ENCODE measurements around the gene CLPSL2. TPM values are rescaled to one million over a fixed set of nuclear protein-coding genes. Genes with fewer than 3 reads are reported as not detected.
A peak's percentile ranks its signal among the peaks of the same experiment; 100 is the strongest.

Gene CLPSL2, protein sequence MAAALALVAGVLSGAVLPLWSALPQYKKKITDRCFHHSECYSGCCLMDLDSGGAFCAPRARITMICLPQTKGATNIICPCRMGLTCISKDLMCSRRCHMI
- 2.8 to 6.2 TPM (median 3.4 TPM) in 3 replicates for total RNA-seq (2021)
- percentile 53 among the genes with signal in this experiment for Bru-seq, nascent RNA
- long read RNA-seq, experiment 1, partial matches to known transcripts: 1 of 4 reads
- long read RNA-seq, experiment 1, other reads (novel, unspliced or antisense): 0 of 4 reads
- long read RNA-seq, experiment 2, partial matches to known transcripts: 0 of 1 reads
- long read RNA-seq, experiment 2, other reads (novel, unspliced or antisense): 0 of 1 reads
- long read RNA-seq, experiment 3: 0 reads

DNA sequence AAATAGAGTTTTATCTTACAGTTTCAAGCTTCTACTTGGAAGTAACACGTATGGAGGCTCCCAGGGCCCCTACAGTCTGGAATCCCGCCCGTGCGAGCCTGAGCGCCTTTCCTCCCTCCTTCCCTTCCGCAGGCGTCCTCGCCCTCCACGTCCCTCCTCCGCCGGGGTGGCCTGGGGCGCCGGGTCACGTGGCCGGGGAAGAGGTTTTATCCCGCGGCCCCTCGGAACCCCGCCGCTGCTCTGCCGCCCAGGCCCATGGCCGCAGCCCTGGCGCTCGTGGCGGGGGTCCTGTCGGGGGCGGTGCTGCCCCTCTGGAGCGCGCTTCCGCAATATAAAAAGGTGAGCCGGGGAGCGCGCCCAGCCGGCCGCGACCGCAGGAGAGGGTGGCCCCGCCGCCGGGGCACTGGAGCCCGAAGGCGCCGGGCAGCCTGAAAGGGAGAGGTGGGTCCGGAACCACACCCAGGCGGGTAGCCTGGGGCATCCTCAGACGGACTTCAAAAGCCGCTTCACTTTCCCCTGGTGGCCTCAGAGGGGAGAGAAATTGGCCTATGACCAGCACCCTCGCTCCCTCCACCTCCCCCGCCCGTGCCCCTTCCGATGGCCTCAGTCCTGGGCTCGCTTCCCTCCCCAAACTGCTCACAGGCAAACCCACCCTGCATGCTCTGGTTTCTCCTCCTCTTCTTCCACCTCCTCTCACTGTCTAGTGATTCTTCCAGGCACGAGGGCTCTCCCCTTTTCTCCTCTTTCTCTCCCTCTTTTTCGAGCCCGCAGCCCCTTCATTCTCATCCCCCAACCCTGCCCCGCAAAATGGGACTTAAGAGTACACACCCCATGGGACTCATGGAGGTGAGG, at the start of gene CLPSL2:
Gene CLPSL2 (plus strand): TSS at position 235 of the 852 bp plus-strand sequence. CDS start 21 bp downstream, at position 256.
- CTCF ChIA-PET: no interaction called here
- Mint-ChIP-seq H3K4me3 (peak within 1 kb of the TSS; percentile 77), H3K9me3 (no peaks in the 10 kb centered on the region), H3K27me3 (ENCODE audit: low read depth) (peaks cover 13% of the 10 kb centered on the region), H3K36me3 (no peaks in the 10 kb centered on the region), H3K27ac (no peak within 1 kb of the TSS), H3K4me1 (peaks cover 14% of the 10 kb centered on the region)
- DNase-seq (ENCODE audit: low spot score): peak; percentile 63
- POLR2A ChIA-PET: no interaction called here
- ATAC-seq: peak; percentile 81
- TF ChIP-seq CBFB (CRISPR knock-in tag; IDR thresholded peaks at IDR 0.05; ENCODE audit: low read depth) (no peak), NFE2L1 (CRISPR knock-in tag; IDR thresholded peaks at IDR 0.05) (0 out of 2 replicates have a peak, but pooled peaks have one; percentile 69), SOX15 (CRISPR knock-in tag; IDR thresholded peaks at IDR 0.05) (no peak), GTF2I (CRISPR knock-in tag; conservative IDR thresholded peaks at IDR 0.05) (no peak), MYBL2 (CRISPR knock-in tag; IDR thresholded peaks at IDR 0.05) (no peak), FOXJ3 (CRISPR knock-in tag; IDR thresholded peaks at IDR 0.05; ENCODE audit: borderline replicate concordance) (no peak), FOXK1 (CRISPR knock-in tag; IDR thresholded peaks at IDR 0.05) (peak; percentile 45; the same call in 1 of the 2 replicates), GABPB1 (CRISPR knock-in tag; IDR thresholded peaks at IDR 0.05) (no peak), ZNF317 (CRISPR knock-in tag; IDR thresholded peaks at IDR 0.05; ENCODE audit: borderline replicate concordance, low read depth) (no peak), FOXP1 (CRISPR knock-in tag; IDR thresholded peaks at IDR 0.05; ENCODE audit: borderline replicate concordance) (peak; percentile 82; the same call in 1 of the 2 replicates), TP53 (CRISPR knock-in tag; IDR thresholded peaks at IDR 0.05) (no peak), ZNF232 (CRISPR knock-in tag; IDR thresholded peaks at IDR 0.05) (0 out of 2 replicates have a peak, but pooled peaks have one; percentile 21)
- TF ChIP-seq, protein P1, sequence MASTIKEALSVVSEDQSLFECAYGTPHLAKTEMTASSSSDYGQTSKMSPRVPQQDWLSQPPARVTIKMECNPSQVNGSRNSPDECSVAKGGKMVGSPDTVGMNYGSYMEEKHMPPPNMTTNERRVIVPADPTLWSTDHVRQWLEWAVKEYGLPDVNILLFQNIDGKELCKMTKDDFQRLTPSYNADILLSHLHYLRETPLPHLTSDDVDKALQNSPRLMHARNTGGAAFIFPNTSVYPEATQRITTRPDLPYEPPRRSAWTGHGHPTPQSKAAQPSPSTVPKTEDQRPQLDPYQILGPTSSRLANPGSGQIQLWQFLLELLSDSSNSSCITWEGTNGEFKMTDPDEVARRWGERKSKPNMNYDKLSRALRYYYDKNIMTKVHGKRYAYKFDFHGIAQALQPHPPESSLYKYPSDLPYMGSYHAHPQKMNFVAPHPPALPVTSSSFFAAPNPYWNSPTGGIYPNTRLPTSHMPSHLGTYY (CRISPR knock-in tag; IDR thresholded peaks at IDR 0.05): no peak
- TF ChIP-seq, protein P2, sequence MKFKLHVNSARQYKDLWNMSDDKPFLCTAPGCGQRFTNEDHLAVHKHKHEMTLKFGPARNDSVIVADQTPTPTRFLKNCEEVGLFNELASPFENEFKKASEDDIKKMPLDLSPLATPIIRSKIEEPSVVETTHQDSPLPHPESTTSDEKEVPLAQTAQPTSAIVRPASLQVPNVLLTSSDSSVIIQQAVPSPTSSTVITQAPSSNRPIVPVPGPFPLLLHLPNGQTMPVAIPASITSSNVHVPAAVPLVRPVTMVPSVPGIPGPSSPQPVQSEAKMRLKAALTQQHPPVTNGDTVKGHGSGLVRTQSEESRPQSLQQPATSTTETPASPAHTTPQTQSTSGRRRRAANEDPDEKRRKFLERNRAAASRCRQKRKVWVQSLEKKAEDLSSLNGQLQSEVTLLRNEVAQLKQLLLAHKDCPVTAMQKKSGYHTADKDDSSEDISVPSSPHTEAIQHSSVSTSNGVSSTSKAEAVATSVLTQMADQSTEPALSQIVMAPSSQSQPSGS (CRISPR knock-in tag; IDR thresholded peaks at IDR 0.05; ENCODE audit: borderline replicate concordance, low read depth): no peak
- TF ChIP-seq, protein P3, sequence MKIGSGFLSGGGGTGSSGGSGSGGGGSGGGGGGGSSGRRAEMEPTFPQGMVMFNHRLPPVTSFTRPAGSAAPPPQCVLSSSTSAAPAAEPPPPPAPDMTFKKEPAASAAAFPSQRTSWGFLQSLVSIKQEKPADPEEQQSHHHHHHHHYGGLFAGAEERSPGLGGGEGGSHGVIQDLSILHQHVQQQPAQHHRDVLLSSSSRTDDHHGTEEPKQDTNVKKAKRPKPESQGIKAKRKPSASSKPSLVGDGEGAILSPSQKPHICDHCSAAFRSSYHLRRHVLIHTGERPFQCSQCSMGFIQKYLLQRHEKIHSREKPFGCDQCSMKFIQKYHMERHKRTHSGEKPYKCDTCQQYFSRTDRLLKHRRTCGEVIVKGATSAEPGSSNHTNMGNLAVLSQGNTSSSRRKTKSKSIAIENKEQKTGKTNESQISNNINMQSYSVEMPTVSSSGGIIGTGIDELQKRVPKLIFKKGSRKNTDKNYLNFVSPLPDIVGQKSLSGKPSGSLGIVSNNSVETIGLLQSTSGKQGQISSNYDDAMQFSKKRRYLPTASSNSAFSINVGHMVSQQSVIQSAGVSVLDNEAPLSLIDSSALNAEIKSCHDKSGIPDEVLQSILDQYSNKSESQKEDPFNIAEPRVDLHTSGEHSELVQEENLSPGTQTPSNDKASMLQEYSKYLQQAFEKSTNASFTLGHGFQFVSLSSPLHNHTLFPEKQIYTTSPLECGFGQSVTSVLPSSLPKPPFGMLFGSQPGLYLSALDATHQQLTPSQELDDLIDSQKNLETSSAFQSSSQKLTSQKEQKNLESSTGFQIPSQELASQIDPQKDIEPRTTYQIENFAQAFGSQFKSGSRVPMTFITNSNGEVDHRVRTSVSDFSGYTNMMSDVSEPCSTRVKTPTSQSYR (CRISPR knock-in tag; IDR thresholded peaks at IDR 0.05): no peak
- TF ChIP-seq, protein P4, sequence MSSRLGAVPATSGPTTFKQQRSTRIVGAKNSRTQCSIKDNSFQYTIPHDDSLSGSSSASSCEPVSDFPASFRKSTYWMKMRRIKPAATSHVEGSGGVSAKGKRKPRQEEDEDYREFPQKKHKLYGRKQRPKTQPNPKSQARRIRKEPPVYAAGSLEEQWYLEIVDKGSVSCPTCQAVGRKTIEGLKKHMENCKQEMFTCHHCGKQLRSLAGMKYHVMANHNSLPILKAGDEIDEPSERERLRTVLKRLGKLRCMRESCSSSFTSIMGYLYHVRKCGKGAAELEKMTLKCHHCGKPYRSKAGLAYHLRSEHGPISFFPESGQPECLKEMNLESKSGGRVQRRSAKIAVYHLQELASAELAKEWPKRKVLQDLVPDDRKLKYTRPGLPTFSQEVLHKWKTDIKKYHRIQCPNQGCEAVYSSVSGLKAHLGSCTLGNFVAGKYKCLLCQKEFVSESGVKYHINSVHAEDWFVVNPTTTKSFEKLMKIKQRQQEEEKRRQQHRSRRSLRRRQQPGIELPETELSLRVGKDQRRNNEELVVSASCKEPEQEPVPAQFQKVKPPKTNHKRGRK (CRISPR knock-in tag; IDR thresholded peaks at IDR 0.05; ENCODE audit: borderline replicate concordance): no peak
- TF ChIP-seq, protein P5, sequence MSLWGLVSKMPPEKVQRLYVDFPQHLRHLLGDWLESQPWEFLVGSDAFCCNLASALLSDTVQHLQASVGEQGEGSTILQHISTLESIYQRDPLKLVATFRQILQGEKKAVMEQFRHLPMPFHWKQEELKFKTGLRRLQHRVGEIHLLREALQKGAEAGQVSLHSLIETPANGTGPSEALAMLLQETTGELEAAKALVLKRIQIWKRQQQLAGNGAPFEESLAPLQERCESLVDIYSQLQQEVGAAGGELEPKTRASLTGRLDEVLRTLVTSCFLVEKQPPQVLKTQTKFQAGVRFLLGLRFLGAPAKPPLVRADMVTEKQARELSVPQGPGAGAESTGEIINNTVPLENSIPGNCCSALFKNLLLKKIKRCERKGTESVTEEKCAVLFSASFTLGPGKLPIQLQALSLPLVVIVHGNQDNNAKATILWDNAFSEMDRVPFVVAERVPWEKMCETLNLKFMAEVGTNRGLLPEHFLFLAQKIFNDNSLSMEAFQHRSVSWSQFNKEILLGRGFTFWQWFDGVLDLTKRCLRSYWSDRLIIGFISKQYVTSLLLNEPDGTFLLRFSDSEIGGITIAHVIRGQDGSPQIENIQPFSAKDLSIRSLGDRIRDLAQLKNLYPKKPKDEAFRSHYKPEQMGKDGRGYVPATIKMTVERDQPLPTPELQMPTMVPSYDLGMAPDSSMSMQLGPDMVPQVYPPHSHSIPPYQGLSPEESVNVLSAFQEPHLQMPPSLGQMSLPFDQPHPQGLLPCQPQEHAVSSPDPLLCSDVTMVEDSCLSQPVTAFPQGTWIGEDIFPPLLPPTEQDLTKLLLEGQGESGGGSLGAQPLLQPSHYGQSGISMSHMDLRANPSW (CRISPR knock-in tag; conservative IDR thresholded peaks at IDR 0.05; ENCODE audit: low read depth): no peak
- TF ChIP-seq, protein P6, sequence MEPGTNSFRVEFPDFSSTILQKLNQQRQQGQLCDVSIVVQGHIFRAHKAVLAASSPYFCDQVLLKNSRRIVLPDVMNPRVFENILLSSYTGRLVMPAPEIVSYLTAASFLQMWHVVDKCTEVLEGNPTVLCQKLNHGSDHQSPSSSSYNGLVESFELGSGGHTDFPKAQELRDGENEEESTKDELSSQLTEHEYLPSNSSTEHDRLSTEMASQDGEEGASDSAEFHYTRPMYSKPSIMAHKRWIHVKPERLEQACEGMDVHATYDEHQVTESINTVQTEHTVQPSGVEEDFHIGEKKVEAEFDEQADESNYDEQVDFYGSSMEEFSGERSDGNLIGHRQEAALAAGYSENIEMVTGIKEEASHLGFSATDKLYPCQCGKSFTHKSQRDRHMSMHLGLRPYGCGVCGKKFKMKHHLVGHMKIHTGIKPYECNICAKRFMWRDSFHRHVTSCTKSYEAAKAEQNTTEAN (CRISPR knock-in tag; IDR thresholded peaks at IDR 0.05): no peak
- TF ChIP-seq, protein P7, sequence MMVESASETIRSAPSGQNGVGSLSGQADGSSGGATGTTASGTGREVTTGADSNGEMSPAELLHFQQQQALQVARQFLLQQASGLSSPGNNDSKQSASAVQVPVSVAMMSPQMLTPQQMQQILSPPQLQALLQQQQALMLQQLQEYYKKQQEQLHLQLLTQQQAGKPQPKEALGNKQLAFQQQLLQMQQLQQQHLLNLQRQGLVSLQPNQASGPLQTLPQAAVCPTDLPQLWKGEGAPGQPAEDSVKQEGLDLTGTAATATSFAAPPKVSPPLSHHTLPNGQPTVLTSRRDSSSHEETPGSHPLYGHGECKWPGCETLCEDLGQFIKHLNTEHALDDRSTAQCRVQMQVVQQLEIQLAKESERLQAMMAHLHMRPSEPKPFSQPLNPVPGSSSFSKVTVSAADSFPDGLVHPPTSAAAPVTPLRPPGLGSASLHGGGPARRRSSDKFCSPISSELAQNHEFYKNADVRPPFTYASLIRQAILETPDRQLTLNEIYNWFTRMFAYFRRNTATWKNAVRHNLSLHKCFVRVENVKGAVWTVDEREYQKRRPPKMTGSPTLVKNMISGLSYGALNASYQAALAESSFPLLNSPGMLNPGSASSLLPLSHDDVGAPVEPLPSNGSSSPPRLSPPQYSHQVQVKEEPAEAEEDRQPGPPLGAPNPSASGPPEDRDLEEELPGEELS (CRISPR knock-in tag; IDR thresholded peaks at IDR 0.05): 0 out of 2 replicates have a peak, but pooled peaks have one; percentile 22
- TF ChIP-seq, protein P8, sequence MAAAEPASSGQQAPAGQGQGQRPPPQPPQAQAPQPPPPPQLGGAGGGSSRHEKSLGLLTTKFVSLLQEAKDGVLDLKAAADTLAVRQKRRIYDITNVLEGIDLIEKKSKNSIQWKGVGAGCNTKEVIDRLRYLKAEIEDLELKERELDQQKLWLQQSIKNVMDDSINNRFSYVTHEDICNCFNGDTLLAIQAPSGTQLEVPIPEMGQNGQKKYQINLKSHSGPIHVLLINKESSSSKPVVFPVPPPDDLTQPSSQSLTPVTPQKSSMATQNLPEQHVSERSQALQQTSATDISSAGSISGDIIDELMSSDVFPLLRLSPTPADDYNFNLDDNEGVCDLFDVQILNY (CRISPR knock-in tag; IDR thresholded peaks at IDR 0.05): peak; percentile 47; the same call in 1 of the 2 replicates
